AG20443 (cell line): ENCODE data around the gene CNTD1.
"Not testable (repeated sequence)": the region's sequence is repeated elsewhere in the genome, so short reads cannot be mapped to it uniquely, and the experiment has no call there.

Experiments used
- DNase-seq: peaks from one replicate; pipeline ENCODE4 v3.0.0; 2012; ENCODE audit warnings: low spot score, mixed read lengths

Gene CNTD1

DNA sequence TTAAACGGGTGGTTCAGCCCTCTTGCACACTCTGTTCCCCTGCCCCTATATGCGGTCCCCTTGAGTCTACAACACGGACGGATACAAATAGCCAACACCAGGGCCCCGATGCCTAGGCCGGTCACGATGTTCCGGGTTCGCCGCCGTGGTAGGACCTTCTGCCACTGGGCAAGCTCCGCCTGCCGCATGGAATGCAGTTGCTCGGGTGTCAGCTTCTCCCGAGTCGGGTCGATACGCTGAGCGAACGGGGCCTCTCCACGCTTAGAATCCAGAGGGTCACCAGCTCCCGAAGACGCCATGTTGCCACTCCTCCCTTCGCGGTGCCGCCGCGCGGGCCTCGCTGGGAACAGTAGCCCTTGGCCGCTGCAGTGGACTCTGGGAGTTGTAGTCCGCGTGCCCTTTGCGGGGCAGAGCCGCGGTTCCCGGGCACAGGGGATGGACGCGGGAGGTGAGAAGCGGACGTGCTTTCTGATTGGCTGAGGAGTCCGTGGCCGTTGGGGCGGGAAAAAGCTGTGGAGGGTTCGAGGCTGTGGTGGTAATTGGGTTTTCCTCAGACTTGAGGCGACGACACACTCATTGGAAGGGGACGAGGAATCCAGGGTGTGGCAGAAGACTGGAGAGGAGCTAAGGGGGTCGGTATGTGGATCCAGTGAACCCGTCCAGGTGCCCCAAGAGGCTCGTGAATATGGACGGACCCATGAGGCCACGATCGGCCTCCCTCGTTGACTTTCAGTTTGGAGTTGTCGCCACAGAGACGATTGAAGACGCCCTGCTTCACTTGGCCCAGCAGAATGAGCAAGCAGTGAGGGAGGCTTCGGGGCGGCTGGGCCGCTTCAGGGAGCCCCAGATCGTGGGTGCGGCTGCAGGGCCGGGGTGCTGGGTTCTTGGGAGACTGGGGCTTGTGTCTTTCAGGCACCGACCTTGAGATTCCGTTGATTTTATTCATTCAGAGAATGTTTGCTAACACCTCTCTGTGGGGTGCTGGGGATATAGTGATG lies at the start of gene CNTD1, which contains the start of gene COA3:
TSS of gene CNTD1 (plus strand) at position 479 of the 998 bp plus-strand sequence. CDS start at position 686, 207 bp downstream.
TSS of gene COA3 (minus strand) at position 322 of the 998 bp plus-strand sequence. CDS start at position 299, 23 bp downstream.
- peak; percentile 95 for DNase-seq

DNA sequence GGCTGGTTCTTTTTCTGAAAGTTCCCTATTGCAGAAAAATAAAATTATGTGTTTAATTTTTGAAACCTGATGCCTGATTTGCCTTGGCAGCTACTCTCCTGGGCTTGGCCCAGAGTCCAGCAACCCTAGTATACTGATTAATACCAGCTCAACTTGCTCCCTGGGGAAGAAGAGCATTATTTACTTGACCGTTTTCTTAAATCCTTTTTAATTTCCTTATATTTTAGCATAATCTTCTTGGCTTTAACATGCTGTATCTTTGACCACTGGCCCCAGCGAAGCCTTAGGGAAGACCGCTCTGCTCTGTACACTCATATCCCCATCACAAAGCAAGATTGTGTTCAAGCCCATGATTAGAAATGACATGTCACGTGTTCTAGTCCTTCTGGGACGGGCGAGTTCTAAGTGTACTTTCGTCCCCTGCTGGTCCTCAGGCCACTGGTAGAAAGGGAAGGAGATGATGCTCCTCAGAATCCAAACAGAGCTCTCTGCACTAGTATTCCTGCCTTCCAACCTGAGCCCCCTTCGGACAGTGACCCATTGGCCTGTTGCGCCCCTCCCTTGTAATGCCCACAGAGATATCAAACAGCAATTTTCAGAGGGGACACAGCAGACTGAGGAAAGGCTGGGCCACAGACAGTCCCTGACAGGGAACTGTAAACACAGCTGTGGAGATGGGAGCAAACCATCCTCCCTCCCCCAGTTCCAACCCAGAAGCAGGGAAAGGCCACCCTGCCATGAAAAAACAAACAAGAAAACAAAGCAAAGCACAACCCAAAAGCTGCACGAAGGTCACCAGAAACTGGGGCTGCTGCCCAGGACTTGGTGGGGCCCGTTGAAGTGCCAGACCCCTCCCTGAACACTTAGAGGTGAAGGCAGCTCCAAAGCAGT lies 49.5 kb upstream of the CNTD1 start:
- DNase-seq = no peak

DNA sequence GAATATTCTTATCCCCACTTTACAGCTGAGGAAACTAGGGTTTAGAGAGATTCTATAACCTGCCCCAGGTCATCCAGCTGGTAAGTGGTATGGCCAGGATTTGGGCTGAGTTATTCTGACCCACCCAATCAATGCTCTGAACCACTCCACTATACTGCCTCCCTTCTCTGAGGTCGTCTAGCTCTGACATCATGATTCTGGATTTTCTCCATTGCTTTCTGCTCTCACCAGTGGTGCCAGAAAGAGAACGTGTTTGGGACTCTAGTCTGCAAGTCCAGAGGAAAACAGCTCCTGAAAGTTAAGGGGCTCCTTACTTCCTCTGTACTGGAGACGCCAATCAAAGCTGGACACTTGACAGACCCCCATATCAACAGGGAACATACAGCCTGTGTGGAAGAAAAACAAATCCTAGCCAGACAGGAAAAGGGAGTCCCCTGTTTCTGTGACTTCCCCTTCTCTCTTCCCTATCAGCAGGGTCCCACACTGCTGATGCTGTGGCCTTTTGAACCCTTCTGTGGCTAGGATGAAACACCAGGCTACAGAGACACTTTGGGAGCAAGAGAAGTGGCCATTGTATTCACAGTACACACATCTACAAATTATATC lies 47.8 kb upstream of the CNTD1 start:
- no peak for DNase-seq

DNA sequence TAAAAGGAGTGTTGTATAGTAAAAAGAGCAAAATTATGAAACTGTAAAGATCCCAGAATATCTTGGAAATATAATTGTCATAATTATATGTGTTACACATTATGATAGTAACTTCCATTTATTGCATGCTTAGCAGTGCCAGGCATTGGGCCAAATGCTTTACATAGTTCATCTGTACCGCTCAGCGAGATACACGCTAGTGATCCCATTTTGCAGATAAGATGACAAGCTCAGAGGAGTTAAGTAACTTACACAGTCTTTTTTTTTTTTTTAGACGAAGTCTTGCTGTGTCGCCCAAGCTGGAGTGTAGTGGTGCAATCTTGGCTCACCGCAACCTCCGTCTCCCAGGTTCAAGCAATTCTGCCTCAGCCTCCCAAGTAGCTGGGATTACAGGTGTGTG lies 47.0 kb upstream of the CNTD1 start:
- no peak for DNase-seq

GRCh38 chr17:42754782-42755181 lies 43.9 kb upstream of the CNTD1 start:
- peak; percentile 31 for DNase-seq

DNA sequence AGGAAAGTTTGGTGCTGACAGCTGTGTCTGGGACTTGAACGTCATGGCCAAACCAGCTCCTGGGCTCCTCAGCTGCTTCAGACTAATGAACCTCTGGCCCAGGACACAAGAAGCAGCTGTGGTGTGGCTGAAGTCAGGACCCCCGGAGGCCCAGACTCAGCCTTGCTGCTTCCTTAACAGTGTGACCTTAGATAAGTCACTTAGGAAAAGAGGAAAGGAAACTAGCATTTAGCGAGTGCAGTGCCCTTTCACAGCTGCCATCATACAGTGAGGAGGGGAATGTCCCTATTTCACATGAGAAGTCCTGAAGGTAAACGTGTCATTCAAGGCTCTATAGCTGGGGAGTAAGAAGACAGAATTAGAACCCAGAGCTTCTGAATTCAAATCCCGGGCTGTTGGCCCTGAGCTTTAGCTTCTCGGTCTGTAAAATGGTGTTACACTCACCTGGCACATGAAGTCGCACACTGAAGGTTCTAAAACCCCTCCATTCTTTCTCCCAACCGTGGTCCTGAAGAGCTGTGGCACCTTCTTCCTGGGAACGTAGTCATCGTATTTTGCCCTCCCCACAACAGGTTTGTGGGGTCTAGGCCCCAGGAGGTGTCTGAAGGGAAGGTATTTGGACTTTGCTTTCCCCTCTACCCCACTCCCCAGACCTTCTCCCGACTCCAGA lies 38.5 kb upstream of the CNTD1 start:
- DNase-seq = no peak

DNA sequence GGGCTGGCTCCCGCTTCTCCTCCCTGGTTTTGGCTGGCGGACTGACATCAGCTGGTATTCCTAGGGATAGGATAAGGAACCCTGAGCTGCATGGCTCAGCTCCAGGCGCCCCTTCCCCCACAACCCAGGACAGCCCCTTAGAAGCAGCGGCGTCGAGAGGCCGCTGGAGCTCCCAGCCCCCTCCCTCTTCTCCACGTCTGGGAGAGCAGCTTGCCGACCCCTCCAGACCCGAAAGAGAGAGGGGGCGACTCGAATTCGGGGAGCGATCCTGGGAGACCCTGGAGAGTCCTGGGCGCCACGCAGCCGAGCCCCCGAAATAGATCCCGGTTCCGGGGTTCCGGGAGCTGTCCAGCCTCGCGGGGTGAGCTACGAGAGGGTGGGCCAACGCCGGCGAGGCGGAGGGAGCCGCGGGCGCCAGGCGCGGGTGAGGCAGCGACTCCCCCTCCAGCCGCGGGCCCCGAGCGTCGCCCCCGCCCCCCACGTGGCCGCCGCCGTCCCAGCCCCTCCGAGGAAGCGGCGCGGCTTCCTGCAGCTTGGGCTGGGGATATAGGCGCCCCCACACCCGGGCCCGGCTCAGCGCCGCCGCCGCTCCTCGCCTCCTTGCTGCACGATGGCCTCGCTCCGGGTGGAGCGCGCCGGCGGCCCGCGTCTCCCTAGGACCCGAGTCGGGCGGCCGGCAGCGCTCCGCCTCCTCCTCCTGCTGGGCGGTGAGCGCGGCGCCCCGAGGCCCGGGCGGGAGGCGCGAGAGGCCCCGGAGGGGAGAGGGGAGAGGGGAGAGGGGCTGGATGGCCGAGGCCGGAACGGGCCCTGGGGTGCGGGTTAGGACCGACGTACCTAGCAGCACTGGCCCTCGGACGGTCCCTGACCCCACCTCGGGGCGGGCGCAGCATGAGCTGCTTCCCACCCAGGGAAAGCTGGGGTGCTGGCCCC lies 37.7 kb upstream of the CNTD1 start, which contains the start of gene RAMP2:
TSS of gene RAMP2 (plus strand) at position 576 of the 930 bp plus-strand sequence. CDS start at position 611, 35 bp downstream.
- DNase-seq = peak; percentile 53

GRCh38 chr17:42761638-42762037 lies 37.0 kb upstream of the CNTD1 start:
- no peak for DNase-seq

GRCh38 chr17:42766124-42766523 lies 32.5 kb upstream of the CNTD1 start:
- DNase-seq = no peak

GRCh38 chr17:42767512-42767911 lies 31.1 kb upstream of the CNTD1 start:
- DNase-seq = no peak

- DNase-seq = not testable (repeated sequence)
Observed at GRCh38 chr17:42768006-42768405, 30.7 kb upstream of the CNTD1 start.

DNA sequence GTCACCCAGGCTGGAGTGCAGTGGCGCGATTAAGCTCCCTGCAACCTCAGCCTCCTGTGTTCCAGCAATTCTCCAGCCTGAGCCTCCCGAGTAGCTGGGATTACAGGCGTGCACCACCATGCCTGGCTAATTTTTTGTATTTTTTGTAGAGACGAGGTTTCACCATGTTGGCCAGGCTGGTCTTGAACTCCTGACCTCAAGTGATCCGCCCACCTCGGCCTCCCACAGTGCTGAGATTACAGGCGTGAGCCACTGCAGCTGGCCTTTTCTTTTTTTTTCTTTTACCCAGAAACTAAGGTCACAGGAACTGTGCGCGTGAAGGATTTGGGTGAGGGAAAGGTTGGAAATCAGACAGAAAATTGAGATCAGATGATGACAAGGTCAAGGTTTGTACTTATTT lies 28.7 kb upstream of the CNTD1 start:
- DNase-seq = not testable (repeated sequence)

DNA sequence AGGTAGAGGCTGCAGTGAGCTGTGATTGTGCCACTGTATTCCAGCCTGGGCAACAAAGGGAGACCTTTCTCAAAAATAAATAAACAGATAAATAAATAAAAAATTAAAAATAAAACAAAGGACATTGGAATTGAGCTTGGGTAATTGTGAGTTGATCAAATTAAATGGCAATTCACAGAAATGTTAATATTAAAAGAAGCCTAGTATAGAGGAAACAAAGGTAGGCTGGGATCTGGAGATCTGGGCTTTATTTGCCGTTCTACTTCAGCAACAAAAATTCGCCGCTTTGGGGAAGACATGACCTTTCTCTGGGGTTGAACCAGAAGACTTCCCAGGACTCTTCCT lies 25.7 kb upstream of the CNTD1 start:
- no peak for DNase-seq

GRCh38 chr17:42773290-42774035 lies 25.2 kb upstream of the CNTD1 start, which contains the start of gene VPS25:
Gene VPS25 (plus strand): TSS chr17:42773449. CDS start chr17:42773476, 27 bp downstream.
- DNase-seq = peak; percentile 92

- DNase-seq = no peak
Observed at GRCh38 chr17:42774066-42774745, 24.5 kb upstream of the CNTD1 start.

- DNase-seq = no peak
Observed at GRCh38 chr17:42775534-42776098, 23.0 kb upstream of the CNTD1 start.

DNA sequence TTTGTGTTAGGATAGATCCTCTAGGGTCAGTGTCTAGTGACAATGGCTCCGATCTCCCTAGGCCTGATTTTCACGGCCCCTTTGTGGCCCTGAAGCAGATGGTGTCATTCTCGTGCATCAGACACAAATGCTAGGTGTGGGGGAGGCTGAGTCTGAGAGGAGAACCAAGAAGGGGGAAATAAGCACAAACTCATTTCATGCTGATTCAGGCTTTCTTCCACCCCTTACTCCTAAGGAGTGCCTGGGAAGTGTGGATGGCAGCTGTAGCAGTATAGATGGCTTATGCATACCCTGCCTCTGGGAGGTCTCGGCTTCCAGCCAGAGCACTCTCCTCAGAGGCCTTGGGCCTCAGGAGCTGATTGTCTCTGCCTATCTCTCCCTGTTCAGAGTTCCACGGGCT lies 20.1 kb upstream of the CNTD1 start:
- no peak for DNase-seq

GRCh38 chr17:42779304-42779935 lies 19.2 kb upstream of the CNTD1 start:
- DNase-seq = no peak
